Right lung (tissue), 10 donors: Measurements from ENCODE around the gene ECHS1. TPM values are rescaled to one million over a fixed set of nuclear protein-coding genes. Genes with fewer than 3 reads are reported as not detected.
"Not testable (repeated sequence)": the region's sequence is repeated elsewhere in the genome, so short reads cannot be mapped to it uniquely, and the experiment has no call there.

Experiments used
- DNase-seq, 2 donors: peaks; one replicate each; pipeline ENCODE4 v3.0.0-alpha.2; 2013
- long read RNA-seq, 8 donors: transcript quantifications; one replicate each; lab custom pipeline, GENCODE V29; 2026
- polyA plus RNA-seq, 5 donors: library from polyadenylated mRNA; unstranded; fragments of 120-200 nt; gene quantifications; one replicate each; pipeline versions ENCODE4 v1.2.1 to v1.2.3, GENCODE V29; 2013; ENCODE audit warnings: inconsistent platforms in 1 of 5, low replicate concordance in 1 of 5; ENCODE audit not compliant: insufficient read length in 5 of 5, insufficient read depth in 1 of 5

ECHS1 gene
- polyA plus RNA-seq, result 10 to 100 TPM; 66.9 to 92.0 (median 73.4) TPM
- long read RNA-seq, donor 1, transcript ECHS1-201 (8 exons, 1,617 nt), result major isoform, 64 of 95 reads
- long read RNA-seq, donor 1, partial matches to known transcripts, result 31 of 95 reads
- long read RNA-seq, donor 1, other reads (novel, unspliced or antisense), result 0 of 95 reads
- long read RNA-seq, donor 2, transcript ECHS1-201 (8 exons, 1,617 nt), result major isoform, 43 of 54 reads
- long read RNA-seq, donor 2, partial matches to known transcripts, result 11 of 54 reads
- long read RNA-seq, donor 2, other reads (novel, unspliced or antisense), result 0 of 54 reads
- long read RNA-seq, donor 3, transcript ECHS1-201 (8 exons, 1,617 nt), result major isoform, 64 of 88 reads
- long read RNA-seq, donor 3, partial matches to known transcripts, result 24 of 88 reads
- long read RNA-seq, donor 3, other reads (novel, unspliced or antisense), result 0 of 88 reads
- long read RNA-seq, donor 4, transcript ECHS1-201 (8 exons, 1,617 nt), result major isoform, 34 of 49 reads
- long read RNA-seq, donor 4, partial matches to known transcripts, result 15 of 49 reads
- long read RNA-seq, donor 4, other reads (novel, unspliced or antisense), result 0 of 49 reads
- long read RNA-seq, donor 5, transcript ECHS1-201 (8 exons, 1,617 nt), result major isoform, 60 of 86 reads
- long read RNA-seq, donor 5, partial matches to known transcripts, result 26 of 86 reads
- long read RNA-seq, donor 5, other reads (novel, unspliced or antisense), result 0 of 86 reads
- long read RNA-seq, donor 6, transcript ECHS1-201 (8 exons, 1,617 nt), result major isoform, 60 of 88 reads
- long read RNA-seq, donor 6, partial matches to known transcripts, result 28 of 88 reads
- long read RNA-seq, donor 6, other reads (novel, unspliced or antisense), result 0 of 88 reads
- long read RNA-seq, donor 7, transcript ECHS1-201 (8 exons, 1,617 nt), result major isoform, 82 of 82 reads
- long read RNA-seq, donor 7, partial matches to known transcripts, result 0 of 82 reads
- long read RNA-seq, donor 7, other reads (novel, unspliced or antisense), result 0 of 82 reads
- long read RNA-seq, donor 8, transcript ECHS1-201 (8 exons, 1,617 nt), result major isoform, 27 of 27 reads
- long read RNA-seq, donor 8, partial matches to known transcripts, result 0 of 27 reads
- long read RNA-seq, donor 8, other reads (novel, unspliced or antisense), result 0 of 27 reads

DNA sequence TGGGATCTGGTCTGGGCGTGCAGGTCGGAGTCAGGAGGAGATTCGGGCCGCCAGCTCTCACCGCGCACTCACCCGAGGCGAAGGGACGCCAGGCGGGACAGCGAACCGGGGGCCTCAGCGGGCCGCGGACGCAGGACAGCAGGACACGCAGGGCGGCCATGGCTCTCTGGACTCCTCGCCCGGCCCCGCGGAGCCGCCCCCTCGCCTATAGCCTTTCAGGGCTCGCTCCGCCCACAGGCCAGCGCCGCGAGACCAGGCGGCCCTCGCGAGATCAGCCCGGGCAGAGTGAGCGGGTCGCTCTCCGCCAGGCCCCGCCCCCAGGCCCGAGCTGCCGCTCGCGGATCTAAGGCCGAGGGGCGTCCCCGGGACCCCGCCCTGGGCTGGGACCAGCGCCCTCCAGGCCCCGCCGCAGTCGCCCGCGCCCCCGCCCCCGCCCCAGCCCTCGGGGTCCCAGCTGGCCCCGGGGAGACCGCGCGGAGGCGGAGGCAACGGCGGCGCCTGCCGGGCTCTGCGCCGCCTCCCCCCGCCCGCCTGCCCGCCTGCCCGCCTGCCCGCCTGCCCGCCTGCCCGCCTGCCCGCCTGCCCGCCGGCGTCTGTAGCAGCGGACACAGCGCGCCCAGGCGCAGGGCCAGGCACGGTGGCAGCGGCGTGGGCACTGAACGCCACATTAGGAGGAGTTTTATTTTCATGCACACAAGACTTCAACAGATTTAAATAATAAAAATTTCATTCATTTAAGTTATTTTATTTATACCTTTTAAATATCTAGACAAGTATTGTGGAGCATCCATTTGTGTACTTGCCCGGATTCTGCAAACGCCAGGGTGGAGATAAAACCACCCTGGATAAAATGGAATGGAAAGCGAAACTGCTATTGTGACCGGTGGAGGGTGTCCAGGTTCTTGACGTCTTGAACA, at the start of gene ECHS1:
Gene ECHS1, minus strand, starts transcription at position 181 of the 917 bp plus-strand sequence. Its CDS starts 21 bp downstream, at position 160.
- peak; percentile 93 to 94 for DNase-seq

DNA sequence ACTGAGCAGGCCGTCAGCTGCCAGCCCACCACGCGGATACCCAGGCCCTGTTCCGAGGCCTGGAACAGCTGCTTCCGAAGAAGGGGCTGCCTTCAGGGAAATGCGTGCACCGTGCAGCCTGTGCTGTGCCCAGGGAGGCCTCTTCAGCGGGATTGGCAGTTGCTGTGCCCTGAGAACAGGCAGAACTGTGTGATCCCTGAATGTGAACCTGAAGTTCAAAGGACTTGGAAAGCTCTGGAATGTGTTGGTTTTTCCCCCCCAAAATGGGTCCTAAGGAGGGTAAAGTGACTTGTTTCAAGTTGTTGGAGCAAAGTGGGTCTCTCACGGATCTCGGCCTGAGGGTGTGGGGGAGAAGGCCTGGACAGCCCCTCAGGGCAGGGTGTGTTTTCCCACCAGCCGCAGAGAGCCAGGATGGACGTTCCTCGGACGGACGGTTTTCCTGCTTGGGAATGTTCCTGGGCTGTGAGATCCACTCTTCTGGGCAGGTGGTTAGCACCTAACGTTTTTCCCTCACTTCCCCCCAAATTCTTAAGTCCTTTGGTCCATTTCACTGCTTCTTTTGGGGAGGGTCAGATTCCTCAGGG, 49.2 kb upstream of the ECHS1 start:
- no peak for DNase-seq

DNA sequence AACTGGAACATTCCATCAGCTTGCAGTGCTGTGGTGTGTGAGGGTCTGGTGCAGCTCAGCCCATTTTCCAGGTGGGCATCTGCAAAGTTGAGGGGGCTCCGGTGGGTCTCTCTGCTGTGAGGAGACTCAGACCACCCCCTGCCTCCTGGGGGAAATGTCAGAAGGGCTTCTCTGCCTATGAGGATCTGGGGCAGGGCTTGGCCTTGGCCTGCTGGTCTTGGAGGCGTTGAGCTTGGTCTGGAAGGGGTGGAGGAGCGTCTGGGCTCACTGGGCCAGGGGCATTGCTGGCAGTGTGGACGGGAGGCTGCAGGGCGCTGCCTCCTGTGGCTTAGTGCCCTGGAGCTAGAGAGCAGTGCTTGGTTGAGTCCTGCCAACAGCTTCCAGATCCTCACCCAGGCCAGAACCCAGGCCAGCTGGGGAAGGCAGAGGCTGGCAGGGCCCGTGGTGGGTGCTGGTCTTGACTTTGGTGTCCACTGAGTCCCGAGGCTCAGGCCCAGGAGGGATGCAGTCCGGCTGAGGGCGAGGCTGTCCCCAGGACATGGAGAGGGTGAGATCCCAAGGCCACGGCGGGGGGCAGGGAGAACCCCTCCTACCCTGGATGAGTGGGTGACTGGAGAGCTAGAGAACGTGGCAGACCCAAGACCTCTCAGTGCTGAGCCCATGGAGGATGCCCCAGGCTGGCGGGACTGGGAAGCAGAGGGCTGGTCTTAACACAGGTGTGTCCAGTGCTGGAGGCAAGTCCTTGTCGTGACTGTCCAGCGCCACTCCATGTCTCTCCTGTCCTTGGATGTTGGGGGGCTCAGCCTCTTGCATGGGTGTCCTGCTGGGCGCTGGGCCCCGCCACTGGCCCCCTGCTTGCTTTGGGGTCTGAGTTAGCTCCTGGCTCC, 48.4 kb upstream of the ECHS1 start:
- no peak for DNase-seq

DNA sequence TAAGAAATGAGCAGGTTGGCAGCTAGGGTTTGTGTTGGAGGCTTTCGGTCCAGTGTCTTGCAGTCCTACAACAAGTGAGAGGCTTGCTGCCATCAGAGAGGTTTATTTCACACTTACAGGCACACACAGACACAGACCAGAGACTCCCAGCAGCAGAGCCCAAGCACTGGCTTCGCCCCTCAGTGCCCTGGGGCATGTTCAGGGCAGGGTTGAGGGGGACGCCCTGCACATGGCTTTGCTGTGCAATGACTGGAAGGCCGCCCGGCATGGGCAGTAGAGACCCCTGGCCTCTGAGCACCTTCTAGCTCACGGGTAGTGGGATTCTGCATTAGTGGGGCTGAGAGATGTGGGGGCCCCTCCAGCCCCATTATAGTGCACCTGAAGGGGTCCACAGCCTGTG, 47.4 kb upstream of the ECHS1 start:
- DNase-seq, result no peak

DNA sequence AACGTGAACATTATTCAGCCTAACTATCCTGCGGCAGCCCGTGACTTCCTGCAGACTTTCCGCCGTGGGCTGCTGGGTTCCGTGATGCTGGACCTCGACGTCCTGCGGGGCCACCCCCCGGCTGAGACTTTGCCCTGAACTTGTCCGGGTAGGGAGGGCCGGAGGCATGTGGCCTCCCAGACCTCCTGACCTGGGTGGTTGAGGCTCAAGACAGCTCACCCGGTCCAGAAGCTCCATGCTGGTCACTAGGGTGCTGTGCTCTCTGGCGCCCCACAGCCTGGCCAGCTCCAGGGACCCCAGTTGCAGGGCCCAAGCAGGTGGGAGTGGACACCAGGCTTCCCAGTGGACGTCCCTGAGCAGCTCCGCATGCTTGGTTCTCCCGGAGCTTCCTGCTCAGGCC, 46.9 kb upstream of the ECHS1 start:
- no peak for DNase-seq

DNA sequence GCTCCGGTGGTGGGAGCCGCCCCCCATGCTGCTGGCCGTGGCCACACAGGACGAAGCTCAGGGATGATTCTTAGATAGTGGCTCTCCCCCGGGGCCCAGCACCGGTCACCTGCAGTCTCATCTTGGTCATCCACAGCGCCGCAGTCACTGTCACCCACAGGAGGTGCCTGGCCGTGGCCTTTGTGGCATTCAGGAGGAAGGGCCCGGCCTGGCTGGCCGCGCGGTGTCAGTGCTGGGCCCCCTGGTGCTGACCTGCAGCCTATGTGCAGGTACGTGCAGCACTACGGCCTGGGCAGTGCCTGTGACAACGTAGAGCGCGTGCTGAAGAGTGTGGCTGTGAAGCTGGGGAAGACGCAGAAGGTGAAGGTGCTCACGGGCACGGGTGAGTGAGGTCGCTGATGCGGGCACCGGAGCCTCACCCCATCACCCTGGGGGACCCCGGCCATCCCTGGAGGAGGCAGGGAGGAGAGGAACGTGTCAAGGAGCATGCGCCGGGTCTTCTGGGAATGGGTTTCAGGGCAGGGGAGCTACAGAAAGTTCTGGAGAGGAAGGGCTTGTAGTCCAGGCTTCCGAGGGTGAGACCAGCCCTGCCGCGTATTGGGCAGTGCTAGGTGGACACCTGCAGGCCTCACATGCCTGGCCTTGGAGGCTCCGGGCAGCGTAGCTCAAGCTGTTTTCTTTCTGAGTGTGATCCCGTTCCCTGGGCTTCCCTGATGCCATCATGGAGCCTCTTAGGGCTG, 46.2 kb upstream of the ECHS1 start:
- DNase-seq, result no peak

DNA sequence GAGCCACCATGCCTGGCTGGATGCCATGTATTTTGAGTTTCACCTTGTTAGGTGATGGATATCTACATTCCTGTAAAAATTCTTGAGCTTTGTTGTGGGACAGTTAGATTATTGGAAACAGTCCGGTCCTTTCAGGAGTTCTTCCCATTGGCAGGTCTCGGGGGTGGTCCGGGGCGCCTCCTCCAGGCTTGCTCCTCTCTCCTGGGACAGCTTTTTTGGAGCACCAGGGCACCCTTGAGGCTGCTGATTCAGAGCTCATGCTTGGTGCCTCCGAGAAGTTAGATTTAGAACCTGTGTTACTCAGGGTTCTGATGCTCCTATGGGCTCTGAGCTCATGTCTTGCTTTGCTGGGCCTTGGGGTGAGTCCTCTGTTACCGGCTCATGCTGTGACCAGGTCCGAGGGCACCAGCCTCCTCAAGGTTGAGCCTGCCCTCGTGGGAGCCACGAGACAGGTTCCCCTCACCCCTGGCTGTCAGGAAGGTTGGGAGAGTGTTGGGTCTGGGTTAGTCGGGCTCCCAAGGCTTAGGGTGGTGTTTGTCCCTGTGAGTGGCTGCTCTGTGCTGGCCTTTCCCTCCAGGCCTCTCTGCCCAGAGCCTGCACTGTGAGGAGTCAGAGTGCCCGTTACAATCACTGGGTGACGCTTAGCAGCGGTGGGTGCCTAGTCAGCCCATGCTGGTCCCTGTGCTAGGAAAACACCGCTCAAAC, 45.3 kb upstream of the ECHS1 start:
- no peak for DNase-seq

DNA sequence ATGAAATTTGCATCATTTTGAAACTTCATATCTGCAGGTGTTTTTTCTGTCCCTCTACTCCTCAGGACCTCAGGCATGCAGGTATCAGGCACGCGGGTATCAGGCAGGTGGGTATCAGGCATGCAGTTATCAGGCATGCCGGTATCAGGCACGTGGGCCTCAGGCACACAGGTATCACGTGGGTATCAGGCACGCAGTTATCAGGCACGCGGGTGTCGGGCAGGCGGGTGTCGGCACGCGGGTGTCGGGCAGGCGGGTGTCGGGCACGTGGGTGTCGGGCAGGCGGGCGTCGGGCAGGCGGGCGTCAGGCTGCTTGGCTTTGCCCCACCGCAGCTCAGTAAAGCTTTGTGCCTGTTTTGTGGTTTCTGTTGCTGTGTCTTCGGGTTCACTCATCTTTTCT, 42.6 kb upstream of the ECHS1 start:
- DNase-seq, result no peak

DNA sequence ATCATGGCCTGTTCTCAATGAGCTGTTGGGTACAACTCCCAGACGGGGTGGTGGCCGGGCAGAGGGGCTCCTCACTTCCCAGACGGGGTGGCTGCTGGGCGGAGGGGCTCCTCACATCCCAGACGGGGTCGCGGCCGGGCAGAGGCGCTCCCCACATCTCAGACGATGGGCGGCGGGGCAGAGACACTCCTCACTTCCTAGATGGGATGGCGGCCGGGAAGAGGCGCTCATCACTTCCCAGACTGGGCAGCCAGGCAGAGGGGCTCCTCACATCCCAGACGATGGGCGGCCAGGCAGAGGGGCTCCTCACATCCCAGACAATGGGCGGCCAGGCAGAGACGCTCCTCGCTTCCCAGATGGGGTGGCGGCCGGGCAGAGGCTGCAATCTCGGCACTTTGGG, 41.2 kb upstream of the ECHS1 start:
- not testable (repeated sequence) for DNase-seq

DNA sequence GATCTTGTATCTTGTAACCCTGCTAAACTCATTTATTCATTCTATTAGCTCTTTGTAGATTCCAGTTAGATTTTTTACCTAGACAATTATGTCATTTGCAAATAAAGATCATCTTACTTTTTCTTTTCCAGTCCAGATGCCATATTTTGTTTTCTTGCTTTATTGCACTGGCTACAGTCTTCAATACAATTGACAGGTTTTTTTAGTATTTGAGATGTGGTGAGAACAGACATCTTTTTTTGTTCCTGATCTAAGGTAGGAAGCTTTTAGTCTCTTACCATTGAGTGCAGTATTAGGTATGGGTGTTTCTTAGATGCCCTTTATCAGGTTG, 39.2 kb upstream of the ECHS1 start:
- DNase-seq, result no peak

DNA sequence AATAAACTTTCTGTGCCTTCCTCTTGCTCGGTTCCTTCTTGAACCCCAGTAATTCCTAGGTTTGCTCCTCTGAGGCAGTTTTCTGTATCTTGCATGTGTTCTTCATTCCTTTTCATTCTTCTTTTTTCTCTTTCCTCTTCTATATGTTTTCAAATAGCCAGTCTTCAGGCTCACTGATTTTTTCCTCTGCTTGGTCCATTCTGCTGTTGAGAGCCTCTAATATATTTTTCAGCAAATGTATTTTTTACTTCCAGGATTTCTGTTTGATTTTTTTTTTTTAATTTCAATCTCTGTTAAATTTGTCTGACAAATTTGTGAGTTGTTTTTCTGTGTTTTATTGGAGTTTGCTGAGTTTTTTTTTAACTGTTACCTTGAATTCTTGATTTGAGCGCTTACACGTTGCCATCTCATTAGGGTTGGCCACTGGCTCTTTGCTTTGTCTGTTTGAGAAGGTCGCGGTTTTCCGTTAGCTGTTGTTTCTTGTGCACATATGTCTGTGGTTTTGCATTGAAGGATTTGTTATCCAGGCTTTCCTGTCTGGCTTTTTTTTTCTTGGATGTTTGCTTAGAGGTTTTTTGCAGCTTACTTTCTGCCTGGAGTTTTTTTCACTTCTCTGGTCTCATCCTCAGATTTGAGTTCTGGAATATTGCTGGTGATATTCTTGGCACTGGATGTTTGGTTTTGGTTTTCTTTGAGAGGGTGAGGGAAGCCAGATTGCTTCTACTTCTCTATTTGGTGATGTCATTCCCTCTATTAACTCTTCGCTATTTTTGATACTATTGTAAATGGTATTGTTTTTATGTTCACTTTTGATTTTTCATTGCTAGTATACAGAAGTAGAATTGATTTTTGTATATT, 38.6 kb upstream of the ECHS1 start:
- no peak for DNase-seq

DNA sequence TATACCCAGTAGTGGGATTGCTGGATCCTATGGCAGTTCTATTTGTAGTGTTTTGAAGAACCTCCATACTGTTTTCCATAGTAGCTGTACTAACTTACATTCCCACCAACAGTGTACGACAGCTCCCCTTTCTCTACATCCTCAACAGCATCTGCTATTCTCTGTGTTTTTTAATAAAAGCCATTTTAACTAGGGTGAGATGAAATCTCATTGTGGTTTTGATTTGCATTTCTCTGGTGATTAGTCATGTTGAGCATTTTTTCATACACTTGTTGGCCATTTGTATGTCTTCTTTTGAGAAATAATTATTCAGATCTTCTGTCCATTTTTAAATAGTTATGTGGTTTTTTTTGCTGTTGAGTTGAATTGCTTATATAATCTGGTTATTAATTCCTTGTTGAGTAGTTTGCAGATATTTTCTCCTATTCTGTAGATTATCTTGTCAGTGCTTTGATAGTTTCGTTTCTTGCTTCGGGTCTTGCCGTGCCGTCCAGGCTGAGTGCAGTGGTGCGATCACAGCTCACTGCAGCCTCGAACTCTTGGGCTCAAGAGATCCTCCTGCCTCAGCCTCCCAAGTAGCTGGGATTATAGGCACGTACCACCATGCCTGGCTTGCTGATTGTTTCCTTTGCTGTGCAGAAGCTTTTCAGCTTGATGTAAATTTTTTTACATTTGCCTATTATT, 32.8 kb upstream of the ECHS1 start:
- DNase-seq, result no peak

DNA sequence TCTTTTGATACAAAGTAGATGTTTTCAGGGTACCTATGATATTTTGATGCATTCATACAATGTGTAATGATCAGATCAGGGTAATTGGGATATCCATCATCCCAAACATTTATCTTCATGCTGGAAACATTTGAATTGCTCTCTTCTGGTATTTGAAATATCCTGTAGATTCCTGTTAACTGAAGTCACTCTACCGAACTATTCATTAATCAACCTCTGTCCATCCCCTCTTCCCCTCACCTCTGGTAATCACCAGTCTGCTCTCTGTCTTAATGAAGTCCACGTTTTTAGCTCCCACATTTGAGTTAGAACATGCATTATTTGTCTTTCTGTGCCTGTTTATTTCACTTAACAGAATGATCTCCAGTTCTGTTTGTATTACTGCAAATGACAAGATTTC, 32.1 kb upstream of the ECHS1 start:
- no peak for DNase-seq

DNA sequence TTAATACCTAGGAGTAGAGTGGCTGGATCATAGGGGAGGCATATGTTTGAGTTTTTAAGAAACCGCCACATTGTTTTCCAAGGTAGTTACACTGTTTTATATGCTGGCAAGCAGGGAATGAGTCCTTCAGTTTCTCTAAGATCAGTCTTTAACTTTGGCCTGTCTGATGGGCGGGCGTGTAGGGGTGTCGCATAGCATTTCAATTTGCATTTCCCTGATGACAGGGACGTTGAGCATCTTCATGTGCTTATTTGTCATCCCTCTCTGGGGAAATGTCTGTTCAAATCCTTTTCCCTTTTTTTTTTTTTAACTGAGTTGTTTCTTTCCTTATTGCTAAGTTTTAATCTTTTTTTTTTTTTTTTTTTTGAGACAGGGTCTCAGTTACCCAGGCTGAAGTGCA, 30.6 kb upstream of the ECHS1 start:
- DNase-seq, result no peak

DNA sequence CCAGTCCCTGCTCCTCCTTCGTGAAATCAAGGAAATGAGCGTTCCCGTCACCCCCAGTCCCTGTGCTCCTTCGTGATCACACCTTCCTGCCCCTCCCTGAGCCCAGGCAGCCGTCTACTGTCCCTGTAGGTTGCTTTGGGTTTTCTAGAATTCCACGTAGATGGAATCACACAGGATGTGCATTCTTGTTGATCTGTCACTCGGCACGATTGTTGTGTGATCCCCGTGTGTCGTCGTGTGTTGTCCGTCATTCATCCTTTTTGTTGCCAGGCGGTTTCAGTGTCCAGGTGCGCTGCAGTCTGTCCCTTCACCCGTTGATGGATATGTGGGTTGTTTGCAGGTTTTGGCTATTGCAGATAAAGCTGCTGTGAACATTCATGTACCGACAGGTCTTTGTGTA, 30.2 kb upstream of the ECHS1 start:
- DNase-seq, result no peak

DNA sequence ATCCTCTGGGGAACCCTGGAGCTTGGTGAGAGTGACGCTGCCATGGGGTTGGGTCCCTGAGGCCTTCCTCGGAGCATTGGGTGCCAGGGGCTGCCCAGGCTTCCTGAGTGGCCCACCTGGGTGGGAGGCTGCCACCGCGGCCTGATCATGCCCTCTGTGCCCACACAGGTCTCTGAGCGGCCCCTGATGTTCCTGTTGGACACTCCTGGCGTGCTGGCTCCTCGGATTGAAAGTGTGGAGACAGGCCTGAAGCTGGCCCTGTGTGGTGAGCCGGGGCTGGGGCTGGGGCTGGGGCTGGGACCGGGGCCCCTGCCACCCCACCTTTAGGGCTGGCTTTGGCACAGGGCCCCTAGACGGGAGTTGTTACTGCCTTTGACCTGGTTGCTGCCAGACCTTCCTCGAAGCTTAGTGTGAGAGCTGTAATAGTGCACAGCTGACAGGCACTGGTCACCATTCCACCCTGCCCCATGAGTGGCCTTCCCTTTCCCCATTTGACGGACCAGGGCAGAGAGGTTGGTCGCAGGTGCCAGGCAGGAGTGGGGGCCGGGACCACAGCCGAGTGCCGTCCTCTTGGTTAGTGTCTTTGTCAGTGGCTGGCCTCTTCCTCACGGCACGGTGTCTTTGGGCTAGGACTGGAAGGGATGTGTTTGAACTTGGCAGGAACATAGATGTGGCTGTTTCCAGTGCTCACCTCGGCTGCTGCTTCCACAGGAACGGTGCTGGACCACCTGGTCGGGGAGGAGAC, 29.0 kb upstream of the ECHS1 start:
- no peak for DNase-seq
